HG02981 (cell line): ENCODE data around the gene GALC.

Experiments
- ATAC-seq: cut with Tn5 transposase; IDR thresholded peaks from one replicate; pipeline ENCODE4 v1.9.1; 2021; ENCODE audit warnings: mild to moderate bottlenecking, moderate library complexity; ENCODE audit not compliant: unreplicated experiment

GALC gene

GRCh38 chr14:87894920-87895319, 98.1 kb downstream of the GALC start:
- no peak for ATAC-seq

- no peak for ATAC-seq
Observed at GRCh38 chr14:87892763-87893162, 100.2 kb downstream of the GALC start.

- no peak for ATAC-seq
Observed at GRCh38 chr14:87888136-87888999, 104.6 kb downstream of the GALC start.

GRCh38 chr14:87883750-87884149, 109.2 kb downstream of the GALC start:
- no peak for ATAC-seq
